ENCODE data around the gene RXYLT1.

GRCh38 chr12:63811334-63811733 is 31.6 kb downstream of the RXYLT1 start:
- TF ChIP-seq EZH2 (IDR thresholded peaks at IDR 0.05), result no peak
- no peak for TF ChIP-seq POLR2AphosphoS5 (IDR thresholded peaks at IDR 0.05; ENCODE audit: borderline replicate concordance, low read depth, low read length)
